ENCODE data around the gene ZNF609.

The ZNF609 gene

GRCh38 chr15:64710676-64711428, 250.5 kb downstream of the ZNF609 start:
- Histone ChIP-seq H3K9me3 (ENCODE audit: control insufficient read depth, insufficient read depth, low read length) (no peaks in the 10 kb centered on the region), H3K4me3 (ENCODE audit: low read depth, low read length) (no peak overlapping the region), H3K9ac (ENCODE audit: low read depth, low read length) (no peak overlapping the region), H3K27me3 (ENCODE audit: control insufficient read depth, insufficient read depth, low read length) (no peaks in the 10 kb centered on the region), H3K36me3 (ENCODE audit: control insufficient read depth, insufficient read depth, low read length) (peaks cover 16% of the 10 kb centered on the region), H3K4me1 (ENCODE audit: control insufficient read depth, insufficient read depth, low read length) (no peaks in the 10 kb centered on the region)

- Histone ChIP-seq H3K9ac (ENCODE audit: low read depth, low read length) (no peak overlapping the region), H3K27me3 (ENCODE audit: control insufficient read depth, insufficient read depth, low read length) (no peaks in the 10 kb centered on the region), H3K9me3 (ENCODE audit: control insufficient read depth, insufficient read depth, low read length) (no peaks in the 10 kb centered on the region), H3K36me3 (ENCODE audit: control insufficient read depth, insufficient read depth, low read length) (peaks cover 28% of the 10 kb centered on the region), H3K4me1 (ENCODE audit: control insufficient read depth, insufficient read depth, low read length) (no peaks in the 10 kb centered on the region), H3K4me3 (ENCODE audit: low read depth, low read length) (no peak overlapping the region)
Measured at GRCh38 chr15:64712353-64712752, 252.0 kb downstream of the ZNF609 start.

GRCh38 chr15:64713592-64713991, 253.2 kb downstream of the ZNF609 start:
- Histone ChIP-seq H3K36me3 (ENCODE audit: control insufficient read depth, insufficient read depth, low read length) (peaks cover 40% of the 10 kb centered on the region), H3K9ac (ENCODE audit: low read depth, low read length) (no peak overlapping the region), H3K27me3 (ENCODE audit: control insufficient read depth, insufficient read depth, low read length) (no peaks in the 10 kb centered on the region), H3K4me3 (ENCODE audit: low read depth, low read length) (no peak overlapping the region), H3K4me1 (ENCODE audit: control insufficient read depth, insufficient read depth, low read length) (no peaks in the 10 kb centered on the region), H3K9me3 (ENCODE audit: control insufficient read depth, insufficient read depth, low read length) (no peaks in the 10 kb centered on the region)

- peaks cover 36% of the 10 kb centered on the region for H3K36me3 ChIP-seq (ENCODE audit: control insufficient read depth, insufficient read depth, low read length)
- H3K9ac ChIP-seq (ENCODE audit: low read depth, low read length) = no peak overlapping the region
- H3K9me3 ChIP-seq (ENCODE audit: control insufficient read depth, insufficient read depth, low read length) = no peaks in the 10 kb centered on the region
- H3K4me1 ChIP-seq (ENCODE audit: control insufficient read depth, insufficient read depth, low read length) = no peaks in the 10 kb centered on the region
- no peaks in the 10 kb centered on the region for H3K27me3 ChIP-seq (ENCODE audit: control insufficient read depth, insufficient read depth, low read length)
- no peak overlapping the region for H3K4me3 ChIP-seq (ENCODE audit: low read depth, low read length)
Measured at GRCh38 chr15:64716452-64716851, 256.1 kb downstream of the ZNF609 start.

- H3K9ac ChIP-seq (ENCODE audit: low read depth, low read length) = no peak overlapping the region
- H3K27me3 ChIP-seq (ENCODE audit: control insufficient read depth, insufficient read depth, low read length) = no peaks in the 10 kb centered on the region
- H3K4me3 ChIP-seq (ENCODE audit: low read depth, low read length) = no peak overlapping the region
- H3K4me1 ChIP-seq (ENCODE audit: control insufficient read depth, insufficient read depth, low read length) = no peaks in the 10 kb centered on the region
- peaks cover 38% of the 10 kb centered on the region for H3K36me3 ChIP-seq (ENCODE audit: control insufficient read depth, insufficient read depth, low read length)
- H3K9me3 ChIP-seq (ENCODE audit: control insufficient read depth, insufficient read depth, low read length) = no peaks in the 10 kb centered on the region
Measured at GRCh38 chr15:64717130-64717529, 256.8 kb downstream of the ZNF609 start.

- Histone ChIP-seq H3K9ac (ENCODE audit: low read depth, low read length) (no peak overlapping the region), H3K27me3 (ENCODE audit: control insufficient read depth, insufficient read depth, low read length) (no peaks in the 10 kb centered on the region), H3K4me1 (ENCODE audit: control insufficient read depth, insufficient read depth, low read length) (no peaks in the 10 kb centered on the region), H3K36me3 (ENCODE audit: control insufficient read depth, insufficient read depth, low read length) (peaks cover 38% of the 10 kb centered on the region), H3K4me3 (ENCODE audit: low read depth, low read length) (no peak overlapping the region), H3K9me3 (ENCODE audit: control insufficient read depth, insufficient read depth, low read length) (no peaks in the 10 kb centered on the region)
Measured at GRCh38 chr15:64717735-64718495, 257.5 kb downstream of the ZNF609 start.

- peaks cover 34% of the 10 kb centered on the region for H3K36me3 ChIP-seq (ENCODE audit: control insufficient read depth, insufficient read depth, low read length)
- no peaks in the 10 kb centered on the region for H3K27me3 ChIP-seq (ENCODE audit: control insufficient read depth, insufficient read depth, low read length)
- H3K9me3 ChIP-seq (ENCODE audit: control insufficient read depth, insufficient read depth, low read length) = no peaks in the 10 kb centered on the region
- no peak overlapping the region for H3K4me3 ChIP-seq (ENCODE audit: low read depth, low read length)
- no peaks in the 10 kb centered on the region for H3K4me1 ChIP-seq (ENCODE audit: control insufficient read depth, insufficient read depth, low read length)
- no peak overlapping the region for H3K9ac ChIP-seq (ENCODE audit: low read depth, low read length)
Measured at GRCh38 chr15:64720188-64720587, 259.8 kb downstream of the ZNF609 start.

GRCh38 chr15:64730151-64730550, 269.8 kb downstream of the ZNF609 start:
- Histone ChIP-seq H3K4me1 (ENCODE audit: control insufficient read depth, insufficient read depth, low read length) (peaks cover 8% of the 10 kb centered on the region), H3K27me3 (ENCODE audit: control insufficient read depth, insufficient read depth, low read length) (no peaks in the 10 kb centered on the region), H3K4me3 (ENCODE audit: low read depth, low read length) (no peak overlapping the region), H3K9ac (ENCODE audit: low read depth, low read length) (no peak overlapping the region), H3K9me3 (ENCODE audit: control insufficient read depth, insufficient read depth, low read length) (no peaks in the 10 kb centered on the region), H3K36me3 (ENCODE audit: control insufficient read depth, insufficient read depth, low read length) (peaks cover 24% of the 10 kb centered on the region)

- H3K27me3 ChIP-seq (ENCODE audit: control insufficient read depth, insufficient read depth, low read length) = no peaks in the 10 kb centered on the region
- H3K9ac ChIP-seq (ENCODE audit: low read depth, low read length) = no peak overlapping the region
- no peaks in the 10 kb centered on the region for H3K9me3 ChIP-seq (ENCODE audit: control insufficient read depth, insufficient read depth, low read length)
- H3K4me1 ChIP-seq (ENCODE audit: control insufficient read depth, insufficient read depth, low read length) = peaks cover 8% of the 10 kb centered on the region
- H3K4me3 ChIP-seq (ENCODE audit: low read depth, low read length) = no peak overlapping the region
- peaks cover 25% of the 10 kb centered on the region for H3K36me3 ChIP-seq (ENCODE audit: control insufficient read depth, insufficient read depth, low read length)
Measured at GRCh38 chr15:64731012-64731804, 270.8 kb downstream of the ZNF609 start.

GRCh38 chr15:64731805-64732151, 271.4 kb downstream of the ZNF609 start:
- Histone ChIP-seq H3K4me1 (ENCODE audit: control insufficient read depth, insufficient read depth, low read length) (peaks cover 8% of the 10 kb centered on the region), H3K36me3 (ENCODE audit: control insufficient read depth, insufficient read depth, low read length) (peaks cover 26% of the 10 kb centered on the region), H3K27me3 (ENCODE audit: control insufficient read depth, insufficient read depth, low read length) (no peaks in the 10 kb centered on the region), H3K9ac (ENCODE audit: low read depth, low read length) (no peak overlapping the region), H3K9me3 (ENCODE audit: control insufficient read depth, insufficient read depth, low read length) (no peaks in the 10 kb centered on the region), H3K4me3 (ENCODE audit: low read depth, low read length) (no peak overlapping the region)

- H3K27me3 ChIP-seq (ENCODE audit: control insufficient read depth, insufficient read depth, low read length) = no peaks in the 10 kb centered on the region
- peak overlapping the region; percentile 56 for H3K9ac ChIP-seq (ENCODE audit: low read depth, low read length)
- peaks cover 27% of the 10 kb centered on the region for H3K36me3 ChIP-seq (ENCODE audit: control insufficient read depth, insufficient read depth, low read length)
- H3K4me3 ChIP-seq (ENCODE audit: low read depth, low read length) = no peak overlapping the region
- H3K9me3 ChIP-seq (ENCODE audit: control insufficient read depth, insufficient read depth, low read length) = no peaks in the 10 kb centered on the region
- H3K4me1 ChIP-seq (ENCODE audit: control insufficient read depth, insufficient read depth, low read length) = peaks cover 8% of the 10 kb centered on the region
Measured at GRCh38 chr15:64732156-64732860, 271.9 kb downstream of the ZNF609 start.

All from iPS-15b (cell line).